T-helper 2 cell treated with Interferon-gamma antibody and Interleukin-4, amounts not matched to agents 100 ng/mL and 5 ng/mL, for 36 hours (primary cell): ENCODE data around the gene PLA2G15. TPM values are rescaled to one million over a fixed set of nuclear protein-coding genes. Genes with fewer than 3 reads are reported as not detected.

Experiments used
- intact Hi-C: fragments of 100-400 bp; cut with micrococcal nuclease; formaldehyde crosslinking; loops from one replicate; pipeline ENCODE4 v1.15.1; 2023
- total RNA-seq: library from RNA; stranded (reverse); gene quantifications from 2 replicates; pipeline ENCODE4 v1.2.3, GENCODE V29; 2022

PLA2G15 gene
- total RNA-seq, 1 donor from 2014 or later, result 9.4 TPM

- intact Hi-C loops, result no loop called here
Measured at GRCh38 chr16:68251832-68252231, 6.7 kb downstream of the PLA2G15 start.

GRCh38 chr16:68252383-68252782, 7.2 kb downstream of the PLA2G15 start:
- intact Hi-C loops, result no loop called here

DNA sequence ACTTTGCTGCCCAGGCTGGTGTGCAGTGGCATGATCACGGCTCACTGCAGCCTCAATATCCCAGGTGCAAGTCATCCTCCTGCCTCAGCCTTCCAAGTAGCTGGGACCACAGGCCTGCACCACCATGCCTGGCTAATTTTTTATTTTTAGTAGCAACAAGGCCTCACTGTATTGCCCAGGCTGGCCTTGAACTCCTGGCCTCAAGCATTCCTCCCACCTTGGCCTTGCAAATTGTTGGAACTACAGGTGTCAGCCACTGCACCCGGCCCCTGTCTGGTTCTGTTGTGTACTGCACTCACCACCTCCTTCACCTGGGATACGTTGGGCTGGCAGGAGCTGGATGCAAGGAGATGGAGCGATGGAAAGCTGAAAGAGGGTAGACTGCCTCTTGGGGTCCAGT, 8.5 kb downstream of the PLA2G15 start:
- intact Hi-C loops, result no loop called here

- intact Hi-C loops, result no loop called here
Measured at GRCh38 chr16:68255712-68256111, 10.5 kb downstream of the PLA2G15 start.

DNA sequence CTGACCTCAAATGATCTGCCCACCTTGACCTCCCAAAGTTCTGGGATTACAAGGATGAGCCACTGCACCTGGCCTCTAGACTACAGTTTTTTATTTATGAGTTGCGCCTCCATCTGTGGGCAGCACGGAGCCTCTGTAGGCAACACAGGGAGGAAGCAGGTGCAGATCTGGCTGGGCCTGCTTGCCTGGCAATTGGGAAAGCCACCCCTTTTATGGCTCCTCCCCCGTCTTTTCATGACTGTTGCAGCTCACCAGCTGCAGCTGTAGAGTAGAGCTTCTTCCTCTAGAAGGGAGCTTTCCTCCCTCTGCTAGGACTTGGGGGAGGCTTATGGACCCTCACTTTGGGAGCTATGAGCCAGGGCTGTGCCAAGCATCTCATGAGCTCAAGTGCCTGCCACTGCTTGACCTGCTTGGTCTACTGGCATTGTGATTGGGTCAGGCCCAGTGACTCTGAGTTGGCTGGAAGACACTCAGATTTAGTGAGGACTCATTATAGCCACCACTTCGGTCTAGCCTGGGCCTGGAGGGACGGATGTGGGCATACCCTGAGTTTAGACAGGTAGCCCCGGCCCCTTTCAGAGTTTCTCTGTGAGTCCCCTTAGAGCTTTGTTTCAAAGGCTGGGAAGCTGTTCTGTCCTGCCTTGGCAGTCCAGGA, 12.2 kb downstream of the PLA2G15 start:
- intact Hi-C loops, result no loop called here

GRCh38 chr16:68257906-68258800, 13.0 kb downstream of the PLA2G15 start:
- intact Hi-C loops, result no loop called here

GRCh38 chr16:68259007-68259825, 14.0 kb downstream of the PLA2G15 start:
- intact Hi-C loops, result no loop called here

- intact Hi-C loops, result loop anchor here (1.0 to 10.0 kb wide), 4 partner anchors 18 to 251 kb away; partner anchors contain the start of genes PLA2G15 and SLC7A6OS
Measured at GRCh38 chr16:68263559-68264127, 18.5 kb downstream of the PLA2G15 start.

DNA sequence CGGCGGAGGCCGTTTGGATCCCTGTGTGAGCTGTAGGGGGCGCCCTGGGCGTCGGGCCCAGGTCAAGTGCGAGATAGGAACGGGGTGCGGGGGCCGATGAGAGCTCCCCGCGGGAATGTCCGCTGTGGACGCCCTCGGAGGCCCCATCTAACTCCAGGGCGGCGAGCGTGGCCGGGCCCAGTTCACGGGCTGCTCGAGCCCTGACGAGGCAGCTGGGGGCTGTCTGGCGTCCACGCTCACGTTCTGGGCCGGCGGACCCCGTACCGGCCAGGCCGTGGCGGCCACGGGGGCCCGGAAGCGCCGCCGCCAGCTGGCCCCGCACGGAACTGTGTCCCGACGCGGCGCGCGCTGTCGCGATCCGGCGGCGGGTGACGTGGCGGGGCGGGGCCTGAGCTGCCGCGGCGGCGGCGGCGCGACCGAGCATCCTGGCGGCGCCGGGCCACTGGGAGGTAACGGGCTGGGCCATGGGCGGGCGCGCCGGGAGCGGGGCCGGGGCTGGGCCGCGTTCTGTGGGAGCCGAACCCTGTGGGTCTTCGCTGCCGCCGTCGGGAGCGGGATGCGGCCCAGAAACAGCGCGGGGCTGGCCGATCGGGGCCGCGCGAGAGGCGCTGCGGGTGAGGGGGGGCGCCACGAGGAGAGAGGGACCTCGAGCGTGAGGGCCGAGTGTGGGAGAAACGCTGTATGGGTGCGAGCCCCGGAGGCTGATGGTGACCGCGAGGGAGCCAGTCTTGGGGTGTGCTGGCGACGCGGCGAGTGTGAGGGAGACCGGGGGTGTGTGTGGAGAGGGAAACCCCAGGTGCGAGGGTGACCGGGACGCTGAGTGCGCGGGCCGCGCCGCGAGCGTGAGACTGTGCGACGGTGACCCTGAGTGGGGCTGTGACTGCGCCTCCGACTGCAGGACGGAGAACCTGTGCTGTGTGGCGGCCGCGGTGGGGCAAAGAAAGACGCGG, 19.2 kb downstream of the PLA2G15 start, which contains the start of gene SLC7A6:
TSS of gene SLC7A6 (plus strand) at position 399 of the 950 bp plus-strand sequence. CDS start 10,201 bp downstream, outside the sequence.
- intact Hi-C loops, result loop anchor here (1.0 to 10.0 kb wide), 4 partner anchors 19 to 250 kb away; partner anchors contain the start of genes PLA2G15 and SLC7A6OS

GRCh38 chr16:68265078-68265920, 20.1 kb downstream of the PLA2G15 start:
- intact Hi-C loops, result loop anchor here (10.0 kb wide), 1 partner anchor 250 kb away; no protein-coding TSS in a partner anchor

DNA sequence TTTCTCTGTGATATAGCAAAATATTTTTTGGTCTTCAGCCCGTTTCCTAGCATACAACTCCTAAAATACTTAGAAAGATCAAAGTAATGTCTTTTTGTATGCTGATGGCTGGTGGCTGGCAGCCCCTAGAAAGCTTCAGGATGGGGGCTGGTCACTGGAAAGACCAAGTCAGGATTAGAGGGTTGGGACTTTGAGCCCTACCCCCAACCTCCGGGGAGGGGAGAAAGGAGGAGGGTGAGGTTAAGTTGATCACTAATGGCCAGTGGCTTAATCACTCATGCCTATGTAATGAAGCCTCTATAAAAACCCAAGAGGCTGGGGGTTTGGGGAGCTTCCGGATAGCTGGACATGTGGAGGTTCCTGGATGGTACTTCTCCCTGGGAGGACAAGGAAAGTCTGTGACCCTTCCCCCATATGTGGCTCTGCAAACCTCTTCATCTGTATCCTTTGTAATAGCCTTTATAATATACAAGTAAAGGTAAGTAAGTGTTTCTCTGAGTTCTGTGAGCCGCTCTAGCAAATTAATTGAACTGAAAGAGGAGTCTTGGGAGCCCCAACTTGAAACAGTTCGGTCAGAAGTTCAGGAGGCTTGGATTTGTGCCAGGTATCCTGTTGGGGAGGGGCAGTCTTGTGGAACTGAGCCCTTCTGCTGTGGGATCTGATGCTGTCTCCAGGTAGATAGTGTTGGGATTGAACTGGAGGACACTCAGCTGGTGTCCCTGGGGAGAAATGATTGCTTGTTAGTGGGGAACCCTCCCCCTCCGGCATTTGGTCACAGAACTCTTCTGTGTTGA, 22.6 kb downstream of the PLA2G15 start:
- intact Hi-C loops, result loop anchor here (10.0 kb wide), 1 partner anchor 247 kb away; no protein-coding TSS in a partner anchor

DNA sequence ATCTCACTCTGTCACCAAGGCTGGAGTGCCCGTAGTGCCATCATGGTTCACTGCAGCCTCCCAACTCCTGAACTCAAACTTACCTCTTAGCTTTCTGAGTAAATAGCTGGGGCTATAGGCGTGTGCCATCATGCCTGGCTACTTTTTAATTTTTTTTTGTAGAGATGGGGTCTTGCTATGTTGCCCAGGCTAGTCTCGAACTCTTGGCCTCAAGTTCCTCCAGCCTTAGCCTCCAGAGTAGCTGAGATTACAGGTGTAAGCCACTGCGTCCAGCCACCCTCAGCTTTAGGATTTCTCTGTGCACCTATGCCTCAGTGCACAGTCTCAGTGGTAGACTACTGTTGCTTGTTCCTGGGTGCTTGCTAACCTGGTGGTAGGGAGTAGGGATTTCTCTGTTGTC, 24.6 kb downstream of the PLA2G15 start:
- intact Hi-C loops, result loop anchor here (10.0 kb wide), 1 partner anchor 245 kb away; no protein-coding TSS in a partner anchor

GRCh38 chr16:68270353-68270752, 25.2 kb downstream of the PLA2G15 start:
- intact Hi-C loops, result no loop called here

DNA sequence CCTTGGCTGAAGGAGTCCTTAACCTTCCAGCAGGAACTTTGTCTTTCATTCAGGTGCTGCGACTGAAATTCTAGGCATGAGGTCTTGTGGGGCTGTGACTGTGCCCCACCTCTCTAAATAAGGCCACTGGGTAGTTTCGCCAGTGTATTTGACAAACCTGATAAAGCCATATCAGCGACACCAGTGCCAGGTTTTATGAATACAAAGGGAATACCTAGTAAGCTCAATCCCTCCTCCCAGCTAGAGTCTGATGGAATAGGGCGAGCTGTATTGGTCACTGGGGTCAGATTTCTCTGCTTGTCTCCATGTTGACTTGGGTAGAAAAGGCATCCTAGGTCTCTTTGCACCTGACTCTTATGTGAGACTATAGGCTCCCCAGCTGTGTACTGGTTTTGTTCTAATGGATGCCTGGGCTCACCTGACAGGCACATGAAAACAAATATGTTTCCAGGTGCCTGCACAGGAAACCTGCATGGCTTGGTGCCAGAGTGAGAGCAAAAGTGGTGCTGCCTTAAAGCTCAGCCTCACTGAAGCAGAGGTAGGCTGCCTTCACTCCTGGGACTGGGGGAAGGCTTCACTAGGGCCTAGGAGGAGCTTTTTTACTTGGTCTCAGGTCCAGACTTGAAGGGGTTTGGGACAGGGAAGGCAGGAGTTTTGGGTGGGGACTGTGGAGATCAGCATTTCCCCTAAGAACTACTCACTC, 27.5 kb downstream of the PLA2G15 start:
- intact Hi-C loops, result no loop called here

DNA sequence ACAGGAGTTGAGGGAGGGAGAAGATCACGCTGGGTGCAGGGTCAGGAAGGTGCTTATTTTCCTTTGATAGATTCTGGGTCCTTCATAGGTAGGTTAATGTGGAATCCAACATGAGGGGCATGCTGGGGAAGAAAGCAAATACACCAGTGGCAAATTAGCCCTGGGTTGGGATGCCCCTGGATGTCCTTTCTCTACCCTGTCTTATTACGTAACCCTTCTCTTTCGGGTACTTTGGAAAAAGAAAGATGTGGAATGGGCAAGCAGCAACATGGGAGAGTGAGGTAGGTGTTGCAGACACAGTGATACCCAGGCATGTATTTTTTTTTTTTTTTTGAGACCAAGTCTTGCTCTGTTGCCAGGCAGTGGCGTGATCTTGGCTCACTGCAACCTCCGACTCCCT, 28.3 kb downstream of the PLA2G15 start:
- intact Hi-C loops, result no loop called here

GRCh38 chr16:68273896-68274295, 28.7 kb downstream of the PLA2G15 start:
- intact Hi-C loops, result no loop called here

DNA sequence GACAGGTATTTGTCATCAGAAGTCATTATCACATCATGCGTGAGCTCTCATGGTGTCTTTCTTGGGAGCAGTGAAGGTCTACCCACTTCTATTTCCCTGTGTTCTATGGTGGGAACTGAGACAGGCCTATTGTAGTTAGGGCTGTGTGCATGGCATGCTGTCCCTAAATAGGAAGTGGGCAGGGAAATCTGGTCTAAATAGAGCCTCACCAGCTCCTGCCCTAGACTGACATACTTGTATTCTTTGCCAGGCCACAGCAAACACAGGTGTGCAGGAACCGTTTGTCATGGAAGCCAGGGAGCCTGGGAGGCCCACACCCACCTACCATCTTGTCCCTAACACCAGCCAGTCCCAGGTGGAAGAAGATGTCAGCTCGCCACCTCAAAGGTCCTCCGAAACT, 29.3 kb downstream of the PLA2G15 start:
- intact Hi-C loops, result no loop called here
